HL-60 (cell line): ENCODE results near the gene ANKRD17.

Experiments used
- CTCF ChIP-seq: IDR thresholded peaks from one replicate; pipeline ENCODE4 v1.5.1; 2011; ENCODE audit warnings: low read length, control low read depth, inconsistent platforms; ENCODE audit not compliant: insufficient read depth
- POLR2AphosphoS5 ChIP-seq: IDR thresholded peaks from 2 replicates; pipeline ENCODE4 v1.6.1; 2012; ENCODE audit warnings: low read depth
- REST ChIP-seq: IDR thresholded peaks from 2 replicates; pipeline ENCODE4 v1.6.1; 2012; ENCODE audit warnings: low read depth; ENCODE audit not compliant: insufficient replicate concordance

DNA sequence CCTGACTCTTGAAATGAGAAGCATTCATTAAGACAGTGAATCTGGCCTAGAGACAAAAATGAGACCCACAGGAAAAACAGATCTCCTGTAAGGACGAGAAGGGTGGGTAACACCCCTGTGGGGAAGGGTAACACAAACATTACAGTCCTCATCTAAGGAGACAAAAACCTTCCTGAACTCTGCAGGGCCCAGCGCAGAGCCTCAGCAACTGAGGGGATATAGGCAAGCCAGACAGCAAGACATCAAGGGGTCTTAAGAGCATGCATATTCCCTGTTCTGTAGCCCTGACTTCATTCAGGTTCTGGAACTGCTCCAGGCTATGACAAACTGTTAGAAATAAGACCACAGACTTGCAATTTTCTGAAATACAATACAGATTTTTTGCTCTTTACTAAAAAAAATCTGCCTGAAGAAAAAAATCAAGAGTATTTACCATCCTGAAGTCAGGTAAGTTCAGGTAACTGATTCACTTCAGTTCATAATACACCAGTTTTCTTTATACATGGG lies 204.6 kb downstream of the ANKRD17 start:
- TF ChIP-seq CTCF: no peak
- no peak for TF ChIP-seq POLR2AphosphoS5
- no peak for TF ChIP-seq REST
